Right renal pelvis (tissue), 4 donors: Measurements from ENCODE around the gene KCNB1. TPM values are rescaled to one million over a fixed set of nuclear protein-coding genes. Genes with fewer than 3 reads are reported as not detected.

Experiments used
- DNase-seq, 4 donors: peaks; one replicate each; pipeline ENCODE4 v3.0.0-alpha.2; 2013; ENCODE audit warnings: low read depth in 4 of 4, low spot score in 3 of 4, missing footprints in 1 of 4
- polyA plus RNA-seq, 4 donors: library from polyadenylated mRNA; unstranded; fragments of 120-200 nt; gene quantifications; one replicate each; pipeline ENCODE4 v1.2.1, GENCODE V29; 2013; ENCODE audit not compliant: insufficient read length in 4 of 4

The KCNB1 gene
- polyA plus RNA-seq, 4 donors, result 0.39 to 0.53 (median 0.40) TPM

DNA sequence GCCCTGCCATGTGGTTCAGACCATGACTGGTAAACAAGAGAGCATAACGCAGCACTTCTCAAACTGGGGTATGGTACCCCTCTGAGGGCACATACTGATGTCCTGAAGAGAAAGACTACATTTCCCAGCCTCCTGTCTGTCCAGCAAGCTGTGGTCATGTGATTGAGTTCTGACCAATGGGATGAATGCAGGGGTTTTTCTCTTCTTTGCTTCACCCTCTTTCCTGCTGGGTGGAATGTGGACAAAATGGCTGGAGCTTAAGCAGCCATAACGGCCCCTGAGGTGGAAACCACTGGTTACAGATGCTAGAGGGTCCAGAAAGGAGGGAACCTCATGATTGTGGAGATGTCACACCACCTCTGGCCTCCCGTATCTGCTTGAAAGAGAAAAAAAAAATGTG is 19.4 kb upstream of the KCNB1 start:
- no peak for DNase-seq

DNA sequence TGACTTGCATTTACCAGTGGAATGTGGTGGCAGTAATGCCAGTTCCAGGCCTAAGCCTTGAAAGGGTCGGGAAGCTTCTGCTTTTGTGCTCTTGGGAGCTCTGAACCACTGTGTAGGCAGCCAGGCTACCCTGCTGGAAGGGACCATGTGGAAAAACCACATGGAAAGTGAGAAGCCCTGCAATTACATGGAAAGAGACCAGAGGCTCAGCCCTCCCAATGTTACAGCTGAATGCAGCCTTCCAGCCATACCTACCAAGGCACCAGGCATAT is 14.9 kb upstream of the KCNB1 start:
- no peak for DNase-seq

GRCh38 chr20:49496553-49497397 is 14.3 kb upstream of the KCNB1 start:
- no peak for DNase-seq

DNA sequence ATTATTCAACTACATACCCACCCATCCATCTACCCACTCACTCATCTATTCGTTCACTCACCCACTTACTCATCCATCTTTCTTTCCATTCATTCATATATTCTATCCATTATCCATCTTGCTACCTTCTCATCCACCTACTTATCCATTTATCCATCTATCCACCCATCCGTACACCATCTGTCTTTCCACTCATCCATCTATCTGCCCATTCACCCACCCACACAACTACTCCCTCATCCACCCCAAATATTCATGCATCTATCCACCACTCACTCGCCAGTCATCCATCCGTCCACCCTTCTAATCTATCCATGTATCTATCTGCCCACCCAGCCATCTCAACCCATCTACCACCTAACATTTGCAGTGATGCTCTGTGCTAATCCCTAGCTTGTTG is 13.6 kb upstream of the KCNB1 start:
- DNase-seq, result no peak

DNA sequence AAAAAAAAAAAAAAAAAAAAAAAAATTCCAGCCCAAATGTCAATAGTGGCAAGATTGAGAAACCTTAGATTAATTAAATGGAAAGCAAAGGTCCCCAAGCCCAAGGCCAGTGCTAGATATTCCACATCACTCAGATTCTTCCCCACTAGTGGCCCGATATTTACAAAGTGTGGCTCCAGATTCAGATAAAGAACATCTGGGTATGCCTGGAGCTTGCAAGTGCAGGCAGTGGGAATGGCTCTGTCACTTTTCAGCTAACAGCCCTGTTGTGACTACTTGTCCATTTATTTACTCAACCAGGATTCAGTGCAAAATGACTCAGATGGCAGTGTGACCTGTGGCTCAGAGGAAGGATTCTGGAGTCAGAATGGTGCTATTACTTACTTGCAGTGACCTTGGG is 8.2 kb upstream of the KCNB1 start:
- no peak for DNase-seq

DNA sequence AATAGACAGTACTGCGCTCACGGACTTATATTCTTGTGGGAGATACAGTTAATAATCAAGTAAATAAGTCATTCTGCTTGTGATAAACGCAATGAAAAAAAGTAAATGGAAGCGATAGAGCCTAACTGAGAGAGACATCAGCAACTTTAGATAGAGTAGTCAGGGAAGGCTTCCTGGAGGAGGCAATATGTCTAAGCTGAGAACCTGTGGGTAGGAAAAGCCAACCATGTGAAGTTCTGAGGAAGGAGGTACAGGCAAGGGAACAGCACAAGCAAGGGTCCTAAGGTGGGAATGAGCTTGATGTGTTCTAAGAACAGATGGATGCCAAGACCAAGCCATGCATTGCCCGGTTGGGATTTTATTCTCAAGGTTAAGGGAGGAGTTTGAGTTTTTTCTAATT is 7.2 kb upstream of the KCNB1 start:
- DNase-seq, result no peak

GRCh38 chr20:49486064-49486463 is 3.6 kb upstream of the KCNB1 start:
- no peak for DNase-seq

DNA sequence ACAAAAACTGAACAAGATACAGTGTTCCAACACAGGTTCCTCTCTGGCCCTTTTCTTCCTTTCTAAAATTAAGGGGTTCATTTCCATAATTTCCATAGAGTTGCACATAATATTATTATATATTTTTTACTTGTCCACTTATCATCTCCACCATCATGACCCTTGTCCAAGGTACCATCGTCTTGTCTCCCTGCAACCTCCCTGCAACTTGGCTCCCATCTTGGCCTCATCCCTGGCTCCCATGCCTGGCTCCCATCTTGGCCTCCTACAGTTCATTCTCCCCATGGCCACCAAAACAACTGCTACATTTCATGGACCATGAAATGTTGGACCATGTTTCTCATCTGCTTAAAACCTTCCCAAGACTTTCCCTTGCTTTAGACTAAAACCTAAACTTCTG is 3.1 kb upstream of the KCNB1 start:
- DNase-seq, result no peak

DNA sequence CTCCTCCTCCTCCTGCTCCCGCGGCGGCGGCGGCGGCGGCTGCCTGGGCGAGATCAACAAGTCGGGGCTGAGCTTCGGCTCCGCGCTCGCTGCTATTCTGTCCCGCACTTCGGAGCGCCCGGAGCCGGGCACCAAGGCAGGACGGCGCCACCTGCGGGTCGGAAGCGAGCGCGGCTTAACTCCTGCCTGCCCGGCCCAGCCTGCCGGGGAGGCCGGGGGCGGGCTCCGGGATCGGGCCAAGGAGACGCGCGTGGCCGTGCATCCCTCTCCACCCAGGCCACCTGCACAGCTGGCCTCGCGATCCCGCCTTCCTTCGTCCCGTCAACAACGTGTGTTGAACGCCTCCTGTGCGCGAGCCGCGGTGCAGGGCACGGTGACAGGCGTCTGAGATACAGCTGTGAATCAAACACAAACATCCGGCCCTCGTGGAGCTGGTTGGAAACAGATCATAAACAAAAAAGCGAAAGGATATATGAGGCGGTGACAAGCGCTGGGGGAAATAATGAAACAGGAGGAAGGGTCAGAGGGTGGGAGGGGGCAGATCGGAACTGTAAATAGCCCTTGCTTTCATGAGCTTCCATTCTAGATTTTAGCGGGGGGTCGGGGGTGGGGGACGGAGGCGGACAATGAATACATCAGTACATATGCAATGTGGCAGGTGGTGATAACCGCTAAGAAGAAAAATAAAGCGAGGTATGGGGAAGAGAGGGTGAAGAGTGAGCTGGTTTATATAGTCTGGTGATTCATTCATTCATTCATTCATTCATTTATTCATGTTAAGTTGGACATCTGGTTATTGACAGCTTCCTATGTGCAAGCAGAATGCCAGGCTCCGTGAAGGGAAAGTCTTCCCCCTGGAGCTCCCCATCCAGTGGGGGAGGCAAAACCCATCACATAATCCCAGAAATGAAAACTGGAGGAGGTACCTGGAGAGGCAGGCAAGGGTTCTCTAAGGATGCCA is 2.0 kb upstream of the KCNB1 start:
- peak; percentile 50 to 62 (median 53) for DNase-seq

DNA sequence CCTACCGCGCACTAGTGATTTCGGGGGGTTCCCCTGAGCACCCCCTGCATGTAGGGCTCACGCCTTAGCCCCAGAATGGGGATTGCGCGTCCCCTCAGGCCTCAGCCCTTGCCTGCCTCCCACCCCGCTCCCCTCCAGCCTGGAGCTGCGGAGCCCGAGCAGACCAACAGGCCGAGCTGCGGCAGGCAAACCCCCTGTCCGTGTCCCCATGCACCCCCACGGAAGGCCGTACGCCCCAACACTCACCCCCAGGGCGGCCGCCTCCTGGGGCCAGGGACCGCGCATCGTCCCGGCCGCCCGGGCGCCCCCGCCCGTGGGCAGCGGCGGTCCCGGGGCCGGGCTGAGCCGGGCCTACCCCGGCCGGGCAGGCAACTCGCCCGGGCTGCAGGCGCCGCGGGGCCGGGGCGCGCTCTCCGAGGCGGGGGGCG is 1.2 kb upstream of the KCNB1 start:
- DNase-seq, result no peak

GRCh38 chr20:49483018-49483695 is 689 bp upstream of the KCNB1 start:
- DNase-seq, result no peak

DNA sequence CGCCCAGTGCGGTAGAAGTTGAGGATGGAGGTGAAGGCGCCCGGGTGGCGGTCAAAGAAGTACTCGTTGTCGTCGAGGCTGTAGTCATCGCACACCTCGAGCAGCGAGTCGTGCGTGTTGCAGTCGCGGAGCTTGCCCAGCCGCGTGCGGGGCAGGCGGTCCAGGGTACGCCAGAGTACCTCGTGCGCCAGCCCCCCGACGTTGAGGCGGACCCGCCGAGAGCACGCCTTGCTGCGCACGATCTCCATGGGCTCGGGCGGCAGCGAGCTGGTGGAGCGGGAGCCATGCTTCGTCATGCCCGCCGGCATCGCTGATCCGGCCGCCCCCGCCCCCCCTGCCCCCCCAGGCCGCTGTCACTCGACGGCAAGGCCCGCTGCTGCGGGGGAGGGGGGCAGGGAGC is 295 bp downstream of the KCNB1 start:
- no peak for DNase-seq

- DNase-seq, result no peak
Measured at GRCh38 chr20:49481116-49481515, 1.4 kb downstream of the KCNB1 start.

DNA sequence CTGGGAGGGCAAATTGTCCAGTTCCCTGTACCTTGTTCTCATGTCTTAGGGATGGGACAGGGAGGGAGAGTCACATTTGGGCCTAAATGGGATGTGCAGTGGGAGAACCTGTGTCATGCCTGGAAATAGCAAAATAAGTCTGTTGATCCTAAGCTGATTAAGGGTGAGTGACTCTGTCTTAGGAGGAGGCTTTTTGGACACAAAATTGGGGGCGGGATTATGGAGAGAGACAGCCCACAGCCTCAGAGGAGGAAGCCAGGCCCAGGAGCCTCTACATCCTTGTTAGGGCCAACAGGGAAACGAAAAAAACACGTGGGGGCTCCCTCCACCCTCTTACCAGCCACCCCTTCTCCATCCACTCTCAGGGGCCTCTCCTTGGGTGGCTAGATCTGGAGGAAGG is 2.2 kb downstream of the KCNB1 start:
- no peak for DNase-seq

GRCh38 chr20:49479785-49480184 is 2.7 kb downstream of the KCNB1 start:
- no peak for DNase-seq

GRCh38 chr20:49478754-49479689 is 3.4 kb downstream of the KCNB1 start:
- DNase-seq, result no peak

DNA sequence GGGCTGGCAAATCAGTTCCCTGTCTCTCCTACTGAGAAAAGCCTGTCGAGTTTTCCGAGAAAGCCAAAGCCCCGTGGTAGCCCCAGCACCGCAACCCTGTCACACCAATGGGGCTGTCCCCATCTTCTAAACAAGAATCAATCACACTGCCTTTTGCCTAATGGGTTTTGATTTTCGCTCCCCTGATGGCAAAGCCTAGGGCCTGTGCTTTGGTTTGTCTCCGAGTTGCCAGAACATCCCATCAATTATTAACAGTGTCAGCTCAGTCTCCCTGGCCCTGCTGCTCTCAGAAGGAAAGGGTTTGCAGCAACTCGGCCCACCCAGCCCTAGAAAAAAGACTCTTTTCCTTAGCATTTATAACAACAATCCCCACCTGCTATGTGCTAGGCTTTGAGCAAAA is 4.2 kb downstream of the KCNB1 start:
- no peak for DNase-seq

GRCh38 chr20:49477200-49477599 is 5.3 kb downstream of the KCNB1 start:
- DNase-seq, result no peak

DNA sequence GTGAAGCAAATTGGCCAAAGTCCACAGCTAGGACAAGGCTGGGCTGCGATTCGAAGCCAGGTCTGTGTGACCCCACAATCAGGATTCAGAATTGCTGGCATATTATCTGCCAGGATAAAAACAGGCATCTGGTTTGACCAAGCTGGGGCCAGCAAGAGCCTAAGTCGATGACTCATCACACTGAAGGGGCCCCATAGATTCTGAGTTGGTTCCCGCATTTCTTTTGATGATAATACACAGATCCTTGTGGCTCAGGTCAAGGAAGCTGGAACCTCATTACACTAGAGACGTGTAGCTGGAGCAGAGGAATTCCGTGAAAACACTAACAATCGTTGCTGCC is 6.5 kb downstream of the KCNB1 start:
- DNase-seq, result no peak

DNA sequence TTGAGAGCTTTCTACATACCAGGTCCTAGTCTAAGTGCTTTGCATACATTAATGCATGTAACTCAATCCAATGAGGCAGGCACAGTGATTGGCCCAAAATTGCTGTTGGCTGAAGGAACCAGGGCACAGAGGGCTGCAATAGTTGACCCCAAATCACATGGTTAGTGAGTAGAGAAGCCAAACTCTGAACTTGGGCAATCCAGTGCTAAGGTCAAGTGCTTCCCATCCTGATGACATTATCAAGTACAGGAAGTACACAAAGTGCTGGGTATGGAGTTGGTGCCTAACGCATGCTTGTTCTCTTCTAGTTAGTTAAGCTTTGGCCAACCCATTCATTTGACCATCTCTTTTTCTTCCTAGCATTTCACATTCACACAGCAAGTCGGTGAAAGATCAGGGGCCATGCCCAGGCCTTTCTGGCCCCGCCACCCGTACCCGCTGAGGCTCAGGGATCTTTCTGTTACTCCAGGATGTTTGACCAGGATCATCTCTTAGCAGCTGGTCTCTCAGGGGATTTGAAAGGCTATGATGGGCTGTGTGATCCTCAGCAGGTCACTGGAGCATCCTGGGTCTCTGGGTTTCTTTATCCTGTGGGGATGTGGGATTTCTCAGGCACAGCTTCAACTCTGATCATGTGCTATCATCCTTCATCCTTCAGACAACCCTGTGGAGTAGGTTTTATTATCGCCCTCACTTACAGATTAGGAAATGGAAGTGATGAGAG is 7.0 kb downstream of the KCNB1 start:
- no peak for DNase-seq
